Liver (tissue), 3 donors: Measurements from ENCODE around the gene ELL2.

Experiments
- EGR1 ChIP-seq, 2 donors: IDR thresholded peaks; 2 replicates each; pipeline ENCODE4 v1.6.1; 2016 to 2018; ENCODE audit warnings: antibody characterized with exemption in 2 of 2, low read depth in 2 of 2
- HNF4G ChIP-seq: IDR thresholded peaks from 2 replicates; pipeline ENCODE4 v1.6.1; 2016; ENCODE audit warnings: antibody characterized with exemption
- JUND ChIP-seq, 2 donors: IDR thresholded peaks; 2 replicates each; pipeline ENCODE4 v1.6.1; 2016; ENCODE audit warnings: antibody characterized with exemption in 2 of 2
- MAX ChIP-seq: IDR thresholded peaks from 2 replicates; pipeline ENCODE4 v1.6.1; 2016; ENCODE audit warnings: antibody characterized with exemption
- RAD21 ChIP-seq, 2 donors: IDR thresholded peaks; 2 replicates each; pipeline ENCODE4 v1.6.1; 2016; ENCODE audit warnings: antibody characterized with exemption in 2 of 2, mild to moderate bottlenecking in 2 of 2
- REST ChIP-seq: IDR thresholded peaks from 2 replicates; pipeline ENCODE4 v1.6.1; 2016; ENCODE audit warnings: antibody characterized with exemption, mild to moderate bottlenecking
- RXRA ChIP-seq, 2 donors: IDR thresholded peaks; 2 replicates each; pipeline ENCODE4 v1.6.1; 2017 to 2018; ENCODE audit warnings: antibody characterized with exemption in 2 of 2, mild to moderate bottlenecking in 1 of 2
- SP1 ChIP-seq: IDR thresholded peaks from 2 replicates; pipeline ENCODE4 v1.6.1; 2018; ENCODE audit warnings: antibody characterized with exemption, mild to moderate bottlenecking
- TAF1 ChIP-seq: conservative IDR thresholded peaks from 2 replicates; pipeline ENCODE4 v1.6.1; 2016; ENCODE audit warnings: antibody characterized with exemption, mild to moderate bottlenecking
- YY1 ChIP-seq: IDR thresholded peaks from 2 replicates; pipeline ENCODE4 v1.6.1; 2016; ENCODE audit warnings: antibody characterized with exemption, mild to moderate bottlenecking
- TF ChIP-seq, protein P1 (sequence below): fragments of 150-350 bp; IDR thresholded peaks from 2 replicates; pipeline ENCODE4 v1.5.1; 2017; ENCODE audit warnings: improper control_type of control experiment, low read depth, low read length; ENCODE audit not compliant: missing input control
- TF ChIP-seq, protein P2 (sequence below): IDR thresholded peaks from 2 replicates; pipeline ENCODE4 v1.6.1; 2016; ENCODE audit warnings: antibody characterized with exemption
- donor health status: healthy.
- donor health status: healthy.

- TF ChIP-seq, protein P1, sequence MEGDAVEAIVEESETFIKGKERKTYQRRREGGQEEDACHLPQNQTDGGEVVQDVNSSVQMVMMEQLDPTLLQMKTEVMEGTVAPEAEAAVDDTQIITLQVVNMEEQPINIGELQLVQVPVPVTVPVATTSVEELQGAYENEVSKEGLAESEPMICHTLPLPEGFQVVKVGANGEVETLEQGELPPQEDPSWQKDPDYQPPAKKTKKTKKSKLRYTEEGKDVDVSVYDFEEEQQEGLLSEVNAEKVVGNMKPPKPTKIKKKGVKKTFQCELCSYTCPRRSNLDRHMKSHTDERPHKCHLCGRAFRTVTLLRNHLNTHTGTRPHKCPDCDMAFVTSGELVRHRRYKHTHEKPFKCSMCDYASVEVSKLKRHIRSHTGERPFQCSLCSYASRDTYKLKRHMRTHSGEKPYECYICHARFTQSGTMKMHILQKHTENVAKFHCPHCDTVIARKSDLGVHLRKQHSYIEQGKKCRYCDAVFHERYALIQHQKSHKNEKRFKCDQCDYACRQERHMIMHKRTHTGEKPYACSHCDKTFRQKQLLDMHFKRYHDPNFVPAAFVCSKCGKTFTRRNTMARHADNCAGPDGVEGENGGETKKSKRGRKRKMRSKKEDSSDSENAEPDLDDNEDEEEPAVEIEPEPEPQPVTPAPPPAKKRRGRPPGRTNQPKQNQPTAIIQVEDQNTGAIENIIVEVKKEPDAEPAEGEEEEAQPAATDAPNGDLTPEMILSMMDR: no peak
- TF ChIP-seq TAF1 (no peak), REST (no peak), MAX (no peak), HNF4G (no peak), RAD21 (IDR thresholded peaks at IDR 0.05) (no peak), RXRA (IDR thresholded peaks at IDR 0.05) (no peak), JUND (IDR thresholded peaks at IDR 0.05) (no peak), YY1 (no peak), SP1 (no peak), EGR1 (IDR thresholded peaks at IDR 0.05; ENCODE audit: low read depth in 2 of 2) (no peak)
- TF ChIP-seq, protein P2, sequence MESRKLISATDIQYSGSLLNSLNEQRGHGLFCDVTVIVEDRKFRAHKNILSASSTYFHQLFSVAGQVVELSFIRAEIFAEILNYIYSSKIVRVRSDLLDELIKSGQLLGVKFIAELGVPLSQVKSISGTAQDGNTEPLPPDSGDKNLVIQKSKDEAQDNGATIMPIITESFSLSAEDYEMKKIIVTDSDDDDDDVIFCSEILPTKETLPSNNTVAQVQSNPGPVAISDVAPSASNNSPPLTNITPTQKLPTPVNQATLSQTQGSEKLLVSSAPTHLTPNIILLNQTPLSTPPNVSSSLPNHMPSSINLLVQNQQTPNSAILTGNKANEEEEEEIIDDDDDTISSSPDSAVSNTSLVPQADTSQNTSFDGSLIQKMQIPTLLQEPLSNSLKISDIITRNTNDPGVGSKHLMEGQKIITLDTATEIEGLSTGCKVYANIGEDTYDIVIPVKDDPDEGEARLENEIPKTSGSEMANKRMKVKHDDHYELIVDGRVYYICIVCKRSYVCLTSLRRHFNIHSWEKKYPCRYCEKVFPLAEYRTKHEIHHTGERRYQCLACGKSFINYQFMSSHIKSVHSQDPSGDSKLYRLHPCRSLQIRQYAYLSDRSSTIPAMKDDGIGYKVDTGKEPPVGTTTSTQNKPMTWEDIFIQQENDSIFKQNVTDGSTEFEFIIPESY: no peak
These were observed 40.1 kb downstream of the ELL2 start for GRCh38 chr5:95921501-95921900.
